H1 (cell line): Measurements from ENCODE around the gene C2CD4C. TPM values are rescaled to one million over a fixed set of nuclear protein-coding genes. Genes with fewer than 3 reads are reported as not detected.

ENCODE experiments used
- CTCF ChIA-PET: fragments of 300-600 bp; sonication (Branson Sonifier 250); formaldehyde crosslinking; loops from one replicate; lab custom pipeline; 2021; ENCODE audit not compliant: partially characterized antibody; lab: Charles Lee
- POLR2A ChIA-PET: fragments of 300-600 bp; sonication (Branson Sonifier 250); formaldehyde crosslinking; loops from one replicate; lab custom pipeline; 2021; ENCODE audit warnings: inconsistent platforms; ENCODE audit not compliant: partially characterized antibody; lab: Charles Lee
- DNase-seq, 2 experiments: peaks; one replicate each; pipeline versions ENCODE4 v3.0.0 to v3.0.0-alpha.2; 2010 to 2022; ENCODE audit warnings: low spot score in 2 of 2, low read depth in 1 of 2, mixed read lengths in 1 of 2
- FAIRE-seq: peaks from 2 replicates; lab custom pipeline; 2011; peaks lifted over from hg19 to GRCh38; lab: Jason Lieb, UNC
- H2AFZ ChIP-seq: 2 replicates; pipeline ENCODE4 v1.8.1; 2012; ENCODE audit warnings: low read length, inconsistent platforms
- H2AK5ac ChIP-seq: 2 replicates; pipeline ENCODE4 v1.6.1; 2013; ENCODE audit warnings: low read depth, low read length
- H2BK120ac ChIP-seq: replicated peaks from 2 replicates; pipeline ENCODE3; 2013; ENCODE audit warnings: low read depth, low read length, inconsistent platforms
- H2BK12ac ChIP-seq: 2 replicates; pipeline ENCODE4 v1.6.1; 2013; ENCODE audit warnings: low read depth, low read length
- H2BK15ac ChIP-seq: 2 replicates; pipeline ENCODE4 v1.6.1; 2013; ENCODE audit warnings: low read length
- H2BK20ac ChIP-seq: 2 replicates; pipeline ENCODE4 v1.6.1; 2013; ENCODE audit warnings: low read length
- H2BK5ac ChIP-seq: 2 replicates; pipeline ENCODE4 v1.6.1; 2013; ENCODE audit warnings: low read depth, low read length
- H3K14ac ChIP-seq: 2 replicates; pipeline ENCODE4 v1.6.1; 2013; ENCODE audit warnings: inconsistent platforms; ENCODE audit not compliant: insufficient read length
- H3K18ac ChIP-seq: 2 replicates; pipeline ENCODE4 v1.6.1; 2013; ENCODE audit warnings: low read length; ENCODE audit errors: extremely low read depth
- H3K23ac ChIP-seq: 2 replicates; pipeline ENCODE4 v1.6.1; 2013; ENCODE audit warnings: inconsistent platforms; ENCODE audit not compliant: insufficient read length
- H3K23me2 ChIP-seq: 2 replicates; pipeline ENCODE4 v1.6.1; 2013; ENCODE audit warnings: low read depth, low read length
- H3K27ac ChIP-seq: 2 replicates; pipeline ENCODE4 v1.6.1; 2011; ENCODE audit warnings: low read depth, low read length, inconsistent platforms
- H3K27me3 ChIP-seq, 4 experiments: replicated peaks in 1 of 4; 1 replicate in 1 of 4; 2 replicates in 3 of 4; pipeline versions ENCODE4 v1.6.1 to v1.8.1; 2011 to 2013; ENCODE audit warnings: low read length in 3 of 4, mild to moderate bottlenecking in 3 of 4, inconsistent platforms in 2 of 4, mixed read lengths in 2 of 4, moderate library complexity in 1 of 4; ENCODE audit not compliant: control insufficient read depth in 3 of 4, insufficient read depth in 3 of 4; ENCODE audit errors: extremely low read depth in 1 of 4
- H3K36me3 ChIP-seq, 4 experiments: 2 replicates each; pipeline versions ENCODE4 v1.6.1 to v1.8.1; 2011 to 2013; ENCODE audit warnings: mild to moderate bottlenecking in 4 of 4, low read length in 3 of 4, moderate library complexity in 2 of 4, control low read depth in 1 of 4, inconsistent platforms in 1 of 4; ENCODE audit not compliant: insufficient read depth in 4 of 4, control insufficient read depth in 2 of 4
- H3K4ac ChIP-seq: replicated peaks from 2 replicates; pipeline ENCODE3; 2013; ENCODE audit warnings: low read length, low read depth, mixed read lengths, inconsistent platforms; ENCODE audit not compliant: insufficient read length
- H3K4me1 ChIP-seq, 4 experiments: replicated peaks in 1 of 4; 1 replicate in 1 of 4; 2 replicates in 3 of 4; pipeline versions ENCODE4 v1.6.1 to v1.8.1; 2011 to 2013; ENCODE audit warnings: low read length in 3 of 4, inconsistent platforms in 2 of 4, mixed read lengths in 1 of 4; ENCODE audit not compliant: insufficient read depth in 4 of 4, control insufficient read depth in 3 of 4
- H3K4me2 ChIP-seq, 2 experiments: 2 replicates each; pipeline versions ENCODE4 v1.6.1 to v1.8.1; 2011 to 2013; ENCODE audit warnings: low read depth in 2 of 2, low read length in 2 of 2, control low read depth in 1 of 2, inconsistent platforms in 1 of 2, mild to moderate bottlenecking in 1 of 2; ENCODE audit not compliant: insufficient read depth in 1 of 2
- H3K4me3 ChIP-seq, 4 experiments: fragments of 200-600, 300-600 bp in 1 of 4; sonication (generic), shearing (Covaris generic), sonication (Bioruptor Twin) in 1 of 4; 2 replicates each; pipeline versions ENCODE4 v1.5.1 to v1.8.1; 2011 to 2016; ENCODE audit warnings: low read length in 4 of 4, low read depth in 3 of 4, control low read depth in 2 of 4, inconsistent platforms in 2 of 4, mild to moderate bottlenecking in 2 of 4, mixed read lengths in 1 of 4, moderate library complexity in 1 of 4; ENCODE audit not compliant: insufficient read depth in 2 of 4; ENCODE audit errors: extremely low read depth in 1 of 4
- H3K56ac ChIP-seq: replicated peaks from 2 replicates; pipeline ENCODE3; 2013; ENCODE audit warnings: low read depth, mild to moderate bottlenecking, mixed read lengths, low read length, inconsistent platforms; ENCODE audit not compliant: insufficient read length
- H3K79me1 ChIP-seq: 2 replicates; pipeline ENCODE4 v1.6.1; 2013; ENCODE audit warnings: low read depth, low read length, control low read depth
- H3K79me2 ChIP-seq, 2 experiments: 2 replicates each; pipeline versions ENCODE4 v1.6.1 to v1.8.1; 2012 to 2013; ENCODE audit warnings: low read length in 2 of 2, mild to moderate bottlenecking in 2 of 2, inconsistent platforms in 1 of 2; ENCODE audit not compliant: insufficient read depth in 2 of 2, control insufficient read depth in 1 of 2
- H3K9ac ChIP-seq, 4 experiments: replicated peaks in 1 of 4; 1 replicate in 1 of 4; 2 replicates in 3 of 4; pipeline versions ENCODE4 v1.6.1 to v1.8.1; 2011 to 2013; ENCODE audit warnings: low read depth in 3 of 4, low read length in 3 of 4, control low read depth in 2 of 4, mild to moderate bottlenecking in 2 of 4, moderate library complexity in 2 of 4, inconsistent platforms in 1 of 4; ENCODE audit errors: extremely low read depth in 1 of 4
- H3K9me3 ChIP-seq, 2 experiments: 2 replicates each; pipeline versions ENCODE4 v1.6.1 to v1.8.1; 2012 to 2013; ENCODE audit warnings: mild to moderate bottlenecking in 2 of 2, moderate library complexity in 2 of 2, control low read depth in 1 of 2, inconsistent platforms in 1 of 2, low read depth in 1 of 2, low read length in 1 of 2, mixed read lengths in 1 of 2; ENCODE audit not compliant: insufficient read depth in 2 of 2
- H4K20me1 ChIP-seq, 2 experiments: replicated peaks in 1 of 2; 2 replicates each; pipeline versions ENCODE3 to v1.8.1; 2011 to 2013; ENCODE audit warnings: inconsistent platforms in 2 of 2, low read length in 2 of 2, mild to moderate bottlenecking in 1 of 2; ENCODE audit not compliant: insufficient read depth in 2 of 2, control insufficient read depth in 1 of 2
- H4K5ac ChIP-seq: 2 replicates; pipeline ENCODE4 v1.6.1; 2013; ENCODE audit warnings: low read length, low read depth, mixed read lengths, inconsistent platforms; ENCODE audit not compliant: insufficient read length
- H4K8ac ChIP-seq: 2 replicates; pipeline ENCODE4 v1.8.0; 2013; ENCODE audit warnings: mild to moderate bottlenecking, moderate library complexity, low read length, inconsistent platforms; ENCODE audit not compliant: insufficient read depth; ENCODE audit errors: extremely low read depth
- H4K91ac ChIP-seq: replicated peaks from 2 replicates; pipeline ENCODE3; 2013; ENCODE audit warnings: low read length, mixed read lengths, inconsistent platforms; ENCODE audit not compliant: insufficient read length
- CTBP2 ChIP-seq: IDR thresholded peaks from 2 replicates; pipeline ENCODE4 v1.7.0; 2011; ENCODE audit warnings: borderline replicate concordance, mild to moderate bottlenecking, moderate library complexity, mixed read lengths, low read length; ENCODE audit not compliant: insufficient read depth, insufficient read length
- CTCF ChIP-seq, 3 experiments: IDR thresholded peaks; 1 replicate in 2 of 3; 2 replicates in 1 of 3; pipeline versions ENCODE4 v1.5.1 to v1.6.1; 2011; ENCODE audit warnings: low read length in 3 of 3, mild to moderate bottlenecking in 3 of 3, inconsistent platforms in 2 of 3, low read depth in 1 of 3, moderate library complexity in 1 of 3; ENCODE audit not compliant: insufficient read depth in 1 of 3; ENCODE audit errors: control extremely low read depth in 1 of 3
- E2F6 ChIP-seq: IDR thresholded peaks from 2 replicates; pipeline ENCODE4 v1.6.1; 2012; ENCODE audit warnings: inconsistent platforms
- EP300 ChIP-seq, 2 experiments: IDR thresholded peaks; 1 replicate in 1 of 2; 2 replicates in 1 of 2; pipeline ENCODE4 v1.6.1; 2011 to 2012; ENCODE audit warnings: low read depth in 2 of 2, low read length in 2 of 2, mild to moderate bottlenecking in 2 of 2, borderline replicate concordance in 1 of 2, inconsistent platforms in 1 of 2, moderate library complexity in 1 of 2
- HDAC6 ChIP-seq: IDR thresholded peaks from one replicate; pipeline ENCODE4 v1.7.1; 2012; ENCODE audit warnings: low read depth, mild to moderate bottlenecking, inconsistent platforms, low read length, moderate library complexity
- MAFK ChIP-seq: IDR thresholded peaks from 2 replicates; pipeline ENCODE4 v1.6.1; 2012; ENCODE audit warnings: low read depth, mild to moderate bottlenecking, improper control_type of control experiment, low read length
- MAX ChIP-seq: IDR thresholded peaks from 2 replicates; pipeline ENCODE4 v1.6.1; 2012; ENCODE audit warnings: inconsistent platforms
- POLR2A ChIP-seq, 2 experiments: IDR thresholded peaks; 1 replicate in 1 of 2; 2 replicates in 1 of 2; pipeline ENCODE4 v1.6.1; 2011; ENCODE audit warnings: low read depth in 2 of 2, low read length in 2 of 2, mild to moderate bottlenecking in 2 of 2; ENCODE audit errors: control extremely low read depth in 1 of 2
- SIX5 ChIP-seq: IDR thresholded peaks from 2 replicates; pipeline ENCODE4 v1.6.1; 2011; ENCODE audit warnings: mild to moderate bottlenecking, low read depth, low read length
- TBP ChIP-seq: IDR thresholded peaks from 2 replicates; pipeline ENCODE4 v1.6.1; 2011; ENCODE audit warnings: low read depth, low read length, improper control_type of control experiment
- YY1 ChIP-seq: IDR thresholded peaks from 2 replicates; pipeline ENCODE4 v1.6.1; 2011; ENCODE audit warnings: low read depth, mild to moderate bottlenecking, low read length
- WGBS, 2 experiments: shearing (Covaris generic) in 1 of 2; methylation state at CpG; one replicate each; pipeline versions ENCODE4 v1.1.6 to v1.1.7; 2013 to 2015; ENCODE audit warnings: low lambda C conversion rate in 2 of 2, mixed read lengths in 2 of 2, inconsistent platforms in 1 of 2, low coverage in 1 of 2, missing lambda C conversion rate in 1 of 2; ENCODE audit not compliant: insufficient replicate concordance in 2 of 2, insufficient coverage in 1 of 2, insufficient read length in 1 of 2; ENCODE audit errors: extremely low coverage in 1 of 2, missing lambda C conversion rate in 1 of 2; 5-methylcytosine and 5-hydroxymethylcytosine counted together
- polyA plus RNA-seq, 7 experiments: library from polyadenylated mRNA; depleted of rRNA in 3 of 7; stranded (reverse) in 5 of 7; unstranded in 2 of 7; fragments of >200 nt in 5 of 7; fragments of 200-250 nt in 2 of 7; gene quantifications; 1 replicate in 5 of 7; 2 replicates in 1 of 7; 4 replicates in 1 of 7; pipeline versions ENCODE4 v1.2.1 to v1.2.3, GENCODE V29; 2011 to 2013; ENCODE audit warnings: missing spikeins in 2 of 7, mixed read lengths in 2 of 7
- total RNA-seq: library from RNA; stranded (reverse); fragmentation: NEBNext Ultra II Directional; extraction: Animal tissue kit (Norgen Biotek cat#: 25700); gene quantifications from 2 replicates; pipeline ENCODE4 v1.2.1, GENCODE V29; 2021

The C2CD4C gene
- total and polyA plus RNA-seq, 2 of the 8 experiments (the other 6 are each of a cell fraction or from before 2014, with no cell fraction given), result 3.8 to 6.3 TPM

GRCh38 chr19:447064-447426 lies 38.1 kb upstream of the C2CD4C start:
- ChIA-PET POLR2A (no interaction called here), CTCF (no interaction called here)
- no peak overlapping the region for H3K56ac ChIP-seq
- H2BK20ac ChIP-seq, result no peak overlapping the region
- no peak overlapping the region for H4K91ac ChIP-seq
- no peak overlapping the region for H2BK15ac ChIP-seq
- H2AFZ ChIP-seq, result no peak overlapping the region
- no peak overlapping the region for H3K18ac ChIP-seq
- H2BK5ac ChIP-seq, result no peak overlapping the region
- no peaks in the 10 kb centered on the region for H3K79me2 ChIP-seq
- H3K9me3 ChIP-seq, result peaks cover 12% of the 10 kb centered on the region in 2 experiments; a peak in 3 of 4 replicates
- FAIRE-seq (no peak), DNase-seq (no peak)
- H3K4me1 ChIP-seq, result no peaks in the 10 kb centered on the region
- H3K36me3 ChIP-seq, result no peaks in the 10 kb centered on the region
- no peak overlapping the region for H3K4ac ChIP-seq
- no peak overlapping the region for H4K8ac ChIP-seq
- no peak overlapping the region for H3K23ac ChIP-seq
- H3K4me2 ChIP-seq, result no peak overlapping the region
- peaks cover 20% of the 10 kb centered on the region; the same call in 1 of the 2 replicates for H3K23me2 ChIP-seq
- no peak overlapping the region for H2BK12ac ChIP-seq
- no peak overlapping the region for H2BK120ac ChIP-seq
- H2AK5ac ChIP-seq, result no peak overlapping the region
- 92% methylated on average over 22 of the region's 24 CpGs; no CpG with 5 or more reads in 1 of the 2 experiments for WGBS, 2 experiments
- H3K14ac ChIP-seq, result no peak overlapping the region
- H3K4me3 ChIP-seq, result no peak overlapping the region
- H3K9ac ChIP-seq, result no peak overlapping the region
- TF ChIP-seq MAX (no peak), MAFK (no peak), HDAC6 (no peak), SIX5 (no peak), YY1 (no peak), TBP (no peak), CTBP2 (no peak), POLR2A (IDR thresholded peaks at IDR 0.05; ENCODE audit: control extremely low read depth in 1 of 2, low read depth in 2 of 2, low read length in 2 of 2) (no peak), CTCF (IDR thresholded peaks at IDR 0.05; ENCODE audit: control extremely low read depth in 1 of 3, insufficient read depth in 1 of 3, low read depth in 1 of 3, low read length in 3 of 3) (no peak), E2F6 (no peak), EP300 (IDR thresholded peaks at IDR 0.05; ENCODE audit: borderline replicate concordance in 1 of 2, low read depth in 2 of 2, low read length in 2 of 2) (no peak)
- peaks cover 0 to 3% of the 10 kb centered on the region in 2 experiments for H4K20me1 ChIP-seq
- no peaks in the 10 kb centered on the region for H3K27me3 ChIP-seq
- no peaks in the 10 kb centered on the region for H3K79me1 ChIP-seq
- no peak overlapping the region for H4K5ac ChIP-seq
- H3K27ac ChIP-seq, result no peak overlapping the region
